AG10803 (cell line): Measurements from ENCODE around the gene MRPL50.

Experiments used
- DNase-seq: peaks from one replicate; pipeline ENCODE4 v3.0.0; 2010; ENCODE audit warnings: low read depth
- H3K4me3 ChIP-seq: 2 replicates; pipeline ENCODE4 v1.5.1; 2011; ENCODE audit warnings: mild to moderate bottlenecking, low read length, control low read depth
- CTCF ChIP-seq: conservative IDR thresholded peaks from 2 replicates; pipeline ENCODE4 v1.5.1; 2011; ENCODE audit warnings: mild to moderate bottlenecking, low read length, control low read depth, inconsistent platforms

MRPL50 gene

GRCh38 chr9:101359679-101360078 lies 38.7 kb downstream of the MRPL50 start:
- TF ChIP-seq CTCF: no peak
- no peak for DNase-seq
- no peak overlapping the region for H3K4me3 ChIP-seq

GRCh38 chr9:101356619-101357018 lies 41.8 kb downstream of the MRPL50 start:
- TF ChIP-seq CTCF: no peak
- DNase-seq: no peak

DNA sequence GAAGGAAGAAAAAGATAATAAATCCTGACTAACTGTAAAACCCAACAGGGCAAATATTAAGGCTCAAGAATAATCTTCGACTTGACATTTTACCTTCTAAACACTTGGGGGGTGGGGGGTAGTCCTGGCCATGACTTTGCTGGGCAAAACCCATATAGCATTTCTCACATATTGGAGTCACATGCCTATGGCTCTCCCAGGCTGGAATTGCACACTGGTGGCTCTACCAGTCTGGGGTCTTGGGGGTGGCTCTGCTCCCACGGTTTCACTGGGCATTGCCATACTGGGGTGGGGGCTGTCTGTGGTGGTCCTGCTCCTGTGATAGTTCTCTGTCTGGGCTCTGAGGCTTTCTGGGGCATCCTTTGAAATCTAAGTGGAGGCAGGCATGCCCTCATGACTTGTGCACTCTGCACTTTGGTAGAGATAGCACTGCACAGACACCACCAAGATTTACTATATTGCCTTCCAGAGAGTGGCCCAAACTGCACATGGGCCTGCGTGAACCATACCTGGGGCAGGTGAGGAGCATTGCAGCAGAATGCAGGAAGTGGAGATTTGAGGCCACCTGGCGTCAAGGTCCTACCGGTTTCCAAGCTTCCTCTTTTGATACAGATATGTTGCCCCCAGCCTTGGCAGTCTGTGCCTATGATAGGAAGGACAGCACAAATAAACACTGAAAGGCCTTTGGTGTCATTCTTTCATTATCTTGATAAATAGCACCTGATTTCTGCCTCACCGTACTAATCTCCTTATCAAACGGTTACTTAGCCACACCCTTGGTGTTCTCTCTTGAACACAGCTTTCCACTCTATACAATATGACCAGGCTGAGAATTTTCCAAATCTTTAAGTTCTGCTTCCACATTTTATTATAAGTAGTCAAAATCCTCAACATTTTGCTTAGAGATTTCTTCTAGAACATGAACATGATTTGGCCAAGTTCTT lies 43.4 kb downstream of the MRPL50 start:
- no peak for DNase-seq
- no peak for TF ChIP-seq CTCF
- no peak overlapping the region for H3K4me3 ChIP-seq

More at GRCh38 chr9:101356619-101357018, 41.8 kb downstream of the MRPL50 start:
- no peak overlapping the region for H3K4me3 ChIP-seq

GRCh38 chr9:101354143-101354764 lies 44.2 kb downstream of the MRPL50 start:
- DNase-seq: no peak
- no peak for TF ChIP-seq CTCF
- no peak overlapping the region for H3K4me3 ChIP-seq

DNA sequence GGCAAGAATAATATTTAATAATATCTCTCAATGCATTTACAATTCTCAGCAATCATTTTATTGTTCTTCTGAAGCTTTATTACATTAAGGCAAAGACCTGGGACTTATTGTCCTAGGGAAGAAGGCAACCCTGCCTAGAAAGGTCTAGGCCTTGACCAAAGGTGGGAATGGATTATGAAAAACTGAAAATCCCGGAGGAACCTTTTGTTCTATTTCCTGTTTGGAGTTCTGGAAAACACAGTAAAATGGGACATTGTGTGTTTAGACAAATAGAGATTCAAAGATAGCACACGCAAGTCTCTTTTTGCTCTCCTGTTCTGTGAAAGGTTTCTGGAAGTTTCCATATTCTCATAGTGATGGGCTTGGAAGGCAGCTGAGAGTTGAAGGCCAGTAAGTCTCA lies 44.7 kb downstream of the MRPL50 start:
- no peak for DNase-seq
- no peak for TF ChIP-seq CTCF
- no peak overlapping the region for H3K4me3 ChIP-seq

GRCh38 chr9:101352892-101353463 lies 45.4 kb downstream of the MRPL50 start:
- no peak for TF ChIP-seq CTCF
- no peak for DNase-seq

DNA sequence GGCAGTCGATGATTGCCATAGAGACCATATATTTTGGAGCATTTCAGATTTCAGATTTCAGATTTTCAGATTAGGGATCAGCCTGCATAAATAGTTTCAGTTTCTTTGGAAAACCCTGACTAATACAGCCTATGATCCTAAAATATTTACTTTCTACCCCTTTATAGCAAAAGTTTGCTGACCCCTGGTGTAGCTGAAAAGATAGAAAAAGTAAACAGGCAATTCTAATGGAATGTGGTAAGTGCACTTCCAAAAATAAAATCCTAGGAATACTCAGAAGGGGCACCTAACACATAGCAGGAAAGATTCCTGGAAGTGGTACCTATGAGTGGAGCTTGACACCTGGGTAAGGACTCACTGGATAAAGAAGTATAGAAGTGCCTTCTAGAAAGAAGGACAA lies 48.1 kb downstream of the MRPL50 start:
- no peak overlapping the region for H3K4me3 ChIP-seq
- no peak for DNase-seq
- TF ChIP-seq CTCF: no peak

More at GRCh38 chr9:101352892-101353463, 45.4 kb downstream of the MRPL50 start:
- H3K4me3 ChIP-seq: no peak overlapping the region
